CD4-positive, alpha-beta T cell treated with Interleukin-15 for 4 hours (primary cell): ENCODE results near the gene LCN2.
"Not testable (repeated sequence)": the region's sequence is repeated elsewhere in the genome, so short reads cannot be mapped to it uniquely, and the experiment has no call there.

Experiments used
- DNase-seq: peaks from one replicate; pipeline ENCODE4 v3.0.0-alpha.2; 2020; ENCODE audit warnings: low spot score

The LCN2 gene

GRCh38 chr9:128128836-128129590 is 20.2 kb upstream of the LCN2 start:
- no peak for DNase-seq

GRCh38 chr9:128129976-128130590 is 19.2 kb upstream of the LCN2 start:
- peak; percentile 58 for DNase-seq

GRCh38 chr9:128130651-128131050 is 18.6 kb upstream of the LCN2 start:
- not testable (repeated sequence) for DNase-seq

- not testable (repeated sequence) for DNase-seq
Measured at GRCh38 chr9:128131346-128131745, 17.9 kb upstream of the LCN2 start.

- not testable (repeated sequence) for DNase-seq
Measured at GRCh38 chr9:128132139-128132538, 17.1 kb upstream of the LCN2 start.

- DNase-seq, result not testable (repeated sequence)
Measured at GRCh38 chr9:128135561-128135960, 13.7 kb upstream of the LCN2 start.

- no peak for DNase-seq
Measured at GRCh38 chr9:128136816-128137793, 12.1 kb upstream of the LCN2 start.

- no peak for DNase-seq
Measured at GRCh38 chr9:128138001-128138400, 11.3 kb upstream of the LCN2 start.

GRCh38 chr9:128139621-128140020 is 9.6 kb upstream of the LCN2 start:
- DNase-seq, result no peak

GRCh38 chr9:128141604-128142003 is 7.6 kb upstream of the LCN2 start:
- DNase-seq, result no peak

GRCh38 chr9:128142061-128142460 is 7.2 kb upstream of the LCN2 start:
- no peak for DNase-seq

GRCh38 chr9:128142596-128142995 is 6.7 kb upstream of the LCN2 start:
- DNase-seq, result no peak

- no peak for DNase-seq
Measured at GRCh38 chr9:128143525-128144238, 5.6 kb upstream of the LCN2 start.

GRCh38 chr9:128144239-128145181 is 4.7 kb upstream of the LCN2 start:
- DNase-seq, result no peak

GRCh38 chr9:128145536-128145935 is 3.7 kb upstream of the LCN2 start:
- no peak for DNase-seq

GRCh38 chr9:128145951-128146351 is 3.3 kb upstream of the LCN2 start:
- DNase-seq, result no peak

- DNase-seq, result no peak
Measured at GRCh38 chr9:128146591-128147120, 2.6 kb upstream of the LCN2 start.

- no peak for DNase-seq
Measured at GRCh38 chr9:128148509-128149000, 698 bp upstream of the LCN2 start.

- DNase-seq, result no peak
Measured at GRCh38 chr9:128149951-128150593, 819 bp downstream of the LCN2 start.
